HG02759 (cell line): Measurements from ENCODE around the gene KLHL5.
A peak's percentile ranks its signal among the peaks of the same experiment; 100 is the strongest.

Experiments
- ATAC-seq: cut with Tn5 transposase; IDR thresholded peaks from one replicate; pipeline ENCODE4 v1.9.1; 2021; ENCODE audit warnings: mild to moderate bottlenecking, moderate library complexity; ENCODE audit not compliant: unreplicated experiment

KLHL5 gene

GRCh38 chr4:39044364-39044955 is 17.6 kb upstream of the KLHL5 start:
- ATAC-seq: peak; percentile 74

- ATAC-seq: peak; percentile 31
Measured at GRCh38 chr4:39044956-39045826, 16.8 kb upstream of the KLHL5 start.

GRCh38 chr4:39045827-39046221 is 16.2 kb upstream of the KLHL5 start:
- no peak for ATAC-seq

GRCh38 chr4:39046249-39046648 is 15.8 kb upstream of the KLHL5 start:
- ATAC-seq: no peak

GRCh38 chr4:39047681-39048080 is 14.4 kb upstream of the KLHL5 start:
- ATAC-seq: no peak

- ATAC-seq: no peak
Measured at GRCh38 chr4:39048311-39048710, 13.7 kb upstream of the KLHL5 start.

GRCh38 chr4:39050590-39050989 is 11.4 kb upstream of the KLHL5 start:
- ATAC-seq: no peak

- no peak for ATAC-seq
Measured at GRCh38 chr4:39051492-39051891, 10.5 kb upstream of the KLHL5 start.

GRCh38 chr4:39053983-39054382 is 8.0 kb upstream of the KLHL5 start:
- no peak for ATAC-seq

- no peak for ATAC-seq
Measured at GRCh38 chr4:39054497-39054896, 7.5 kb upstream of the KLHL5 start.

GRCh38 chr4:39056023-39056422 is 6.0 kb upstream of the KLHL5 start:
- no peak for ATAC-seq

GRCh38 chr4:39061457-39061856 is 575 bp upstream of the KLHL5 start:
- no peak for ATAC-seq

- ATAC-seq: no peak
Measured at GRCh38 chr4:39062770-39063097, 702 bp downstream of the KLHL5 start.

GRCh38 chr4:39063430-39063829 is 1.4 kb downstream of the KLHL5 start:
- ATAC-seq: no peak

GRCh38 chr4:39066371-39066770 is 4.3 kb downstream of the KLHL5 start:
- ATAC-seq: no peak

- ATAC-seq: no peak
Measured at GRCh38 chr4:39067031-39067430, 5.0 kb downstream of the KLHL5 start.

- ATAC-seq: no peak
Measured at GRCh38 chr4:39067451-39067850, 5.4 kb downstream of the KLHL5 start.

- ATAC-seq: no peak
Measured at GRCh38 chr4:39068907-39069306, 6.9 kb downstream of the KLHL5 start.

- ATAC-seq: no peak
Measured at GRCh38 chr4:39078829-39079228, 16.8 kb downstream of the KLHL5 start.

GRCh38 chr4:39083164-39083563 is 21.1 kb downstream of the KLHL5 start:
- no peak for ATAC-seq

GRCh38 chr4:39085891-39086290 is 23.9 kb downstream of the KLHL5 start:
- ATAC-seq: no peak

GRCh38 chr4:39096847-39097246 is 34.8 kb downstream of the KLHL5 start:
- no peak for ATAC-seq

- ATAC-seq: no peak
Measured at GRCh38 chr4:39097290-39097689, 35.3 kb downstream of the KLHL5 start.
